NOMO-1 (cell line): ENCODE data around the gene BCAS1.
A peak's percentile ranks its signal among the peaks of the same experiment; 100 is the strongest.
"Not testable (repeated sequence)": the region's sequence is repeated elsewhere in the genome, so short reads cannot be mapped to it uniquely, and the experiment has no call there.

Source experiments
- DNase-seq, 2 experiments: peaks; one replicate each; lab custom pipeline; 2025; ENCODE audit not compliant: unreplicated experiment in 2 of 2; lab: John Stamatoyannopoulos, UW

Gene BCAS1

DNA sequence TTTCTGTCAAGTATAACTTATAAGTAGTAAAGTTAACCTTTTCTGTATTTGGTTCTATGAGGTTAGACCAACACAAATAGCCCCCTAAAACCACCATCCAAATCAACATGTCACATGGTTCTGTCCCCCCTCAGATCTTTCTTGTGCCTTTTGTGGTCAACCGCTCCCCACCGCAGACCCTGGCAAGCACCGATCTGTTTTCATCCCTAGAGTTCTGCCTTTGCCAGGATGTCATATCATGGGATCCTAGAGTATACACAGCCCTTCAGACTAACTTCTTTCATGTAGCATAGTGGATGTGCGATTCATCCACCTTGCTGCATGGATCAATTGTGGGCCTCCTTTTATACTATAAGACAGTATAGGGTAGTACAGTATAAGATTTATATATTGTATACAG is 124.3 kb downstream of the BCAS1 start:
- DNase-seq = no peak

DNA sequence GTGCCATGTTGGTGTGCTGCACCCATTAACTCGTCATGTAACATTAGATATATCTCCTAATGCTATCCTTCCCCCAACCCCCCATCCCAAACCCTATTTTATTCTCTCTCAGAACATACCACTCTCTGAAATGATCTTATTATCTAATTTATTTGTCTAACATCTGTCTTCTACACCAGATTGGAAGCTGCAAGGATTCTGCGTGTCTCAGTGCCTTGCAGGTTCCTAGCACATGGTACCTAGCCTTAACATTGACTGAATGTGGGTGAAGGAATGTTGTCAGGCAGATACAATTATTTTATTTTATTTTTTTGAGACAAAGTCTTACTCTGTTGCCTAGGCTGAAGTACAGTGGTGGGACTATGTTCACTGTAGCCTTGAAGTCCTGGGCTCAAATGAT is 124.9 kb downstream of the BCAS1 start:
- DNase-seq = no peak

- no peak for DNase-seq
These were observed 125.6 kb downstream of the BCAS1 start for GRCh38 chr20:53944796-53945195.

DNA sequence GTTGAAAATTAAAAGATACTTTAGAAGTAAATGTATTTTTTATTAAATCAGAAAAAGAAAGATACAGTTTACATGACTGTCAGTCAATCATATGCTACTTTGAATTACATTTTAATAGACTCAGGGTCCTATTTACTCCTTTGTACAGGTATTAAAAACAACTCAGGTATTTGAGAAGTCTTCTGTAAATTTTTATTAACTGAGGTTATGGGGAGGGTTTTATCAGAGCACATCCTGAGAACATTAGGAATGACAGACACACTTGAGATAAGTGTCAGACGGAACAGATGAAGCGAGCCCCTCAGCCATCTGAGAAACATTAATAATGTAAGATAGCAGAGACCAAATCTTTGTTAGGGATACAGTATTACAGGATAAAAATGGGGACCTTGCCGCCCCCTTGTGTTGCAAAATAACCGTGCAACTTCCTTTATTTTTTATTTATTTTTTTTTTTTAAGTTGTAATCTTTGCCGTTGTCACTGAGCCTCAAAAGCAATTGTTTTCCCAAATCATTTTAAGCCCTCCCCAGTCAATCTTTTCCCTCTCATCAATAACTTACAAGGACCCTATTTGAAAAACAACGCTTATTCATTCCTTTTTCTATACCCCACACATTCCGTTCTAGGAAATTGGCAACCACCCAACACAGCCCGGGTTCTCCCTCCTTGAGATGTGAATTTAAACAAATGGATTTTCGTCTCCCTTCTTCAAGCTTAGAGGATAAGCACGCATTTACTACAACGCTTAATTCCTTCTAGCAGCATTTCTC is 126.7 kb downstream of the BCAS1 start:
- peak; percentile 37 to 61 for DNase-seq

GRCh38 chr20:53942973-53943372 is 127.4 kb downstream of the BCAS1 start:
- no peak for DNase-seq

DNA sequence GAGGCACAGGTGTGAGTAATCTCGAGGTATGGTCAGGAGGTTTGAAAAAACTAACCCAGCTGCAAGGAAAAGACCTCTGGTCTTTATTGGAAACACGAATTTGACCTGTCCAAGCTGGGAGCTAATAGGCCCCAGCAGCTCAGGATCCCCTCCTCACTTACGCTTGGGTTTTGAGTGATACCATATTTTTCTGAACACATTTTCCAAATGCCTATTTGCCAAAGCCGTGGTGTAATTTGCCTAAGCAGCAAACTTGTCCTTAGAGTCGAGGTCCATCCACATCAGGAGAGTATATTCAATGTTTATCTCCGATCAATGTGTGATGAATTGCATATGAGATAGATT is 128.0 kb downstream of the BCAS1 start:
- no peak for DNase-seq

GRCh38 chr20:53941680-53942471 is 128.5 kb downstream of the BCAS1 start:
- no peak for DNase-seq

DNA sequence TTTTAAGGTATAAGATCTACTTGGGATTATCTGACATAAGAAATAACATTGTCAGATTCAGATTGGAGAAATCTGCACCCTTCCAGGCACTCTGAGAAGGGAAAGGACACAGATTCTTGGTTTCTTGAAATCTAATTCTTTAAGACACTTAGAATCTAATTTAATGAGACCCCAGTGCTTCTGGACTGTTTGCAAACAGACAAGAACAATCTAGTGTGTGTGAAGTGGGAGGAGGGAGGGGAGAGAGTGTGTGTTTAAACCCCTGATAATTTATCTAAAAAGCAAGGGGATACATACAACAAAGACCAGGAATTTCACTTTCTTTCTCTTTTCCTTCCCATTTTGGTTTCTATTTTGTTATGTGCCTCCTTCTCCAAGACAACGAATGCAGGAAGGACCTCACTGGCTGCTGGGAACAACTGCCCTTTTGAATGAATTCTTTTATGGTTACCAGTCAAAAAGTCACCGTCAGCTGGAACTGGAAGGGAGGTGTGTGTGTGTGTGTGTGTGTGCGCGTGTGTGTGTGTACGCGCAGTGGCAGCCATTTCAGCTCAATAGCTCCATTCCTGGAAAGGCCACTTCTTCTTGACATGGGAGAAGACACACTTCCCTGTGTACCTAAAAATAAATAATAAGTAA is 129.4 kb downstream of the BCAS1 start:
- DNase-seq = peak in 1 of 2 experiments; percentile 40

- DNase-seq = no peak
These were observed 130.1 kb downstream of the BCAS1 start for GRCh38 chr20:53940360-53940702.

GRCh38 chr20:53939572-53940359 is 130.6 kb downstream of the BCAS1 start:
- peak; percentile 95 to 96 for DNase-seq

- DNase-seq = peak in 1 of 2 experiments; percentile 42
These were observed 131.2 kb downstream of the BCAS1 start for GRCh38 chr20:53939190-53939571.

- DNase-seq = no peak
These were observed 131.7 kb downstream of the BCAS1 start for GRCh38 chr20:53938739-53939138.

- no peak for DNase-seq
These were observed 132.4 kb downstream of the BCAS1 start for GRCh38 chr20:53937929-53938367.

DNA sequence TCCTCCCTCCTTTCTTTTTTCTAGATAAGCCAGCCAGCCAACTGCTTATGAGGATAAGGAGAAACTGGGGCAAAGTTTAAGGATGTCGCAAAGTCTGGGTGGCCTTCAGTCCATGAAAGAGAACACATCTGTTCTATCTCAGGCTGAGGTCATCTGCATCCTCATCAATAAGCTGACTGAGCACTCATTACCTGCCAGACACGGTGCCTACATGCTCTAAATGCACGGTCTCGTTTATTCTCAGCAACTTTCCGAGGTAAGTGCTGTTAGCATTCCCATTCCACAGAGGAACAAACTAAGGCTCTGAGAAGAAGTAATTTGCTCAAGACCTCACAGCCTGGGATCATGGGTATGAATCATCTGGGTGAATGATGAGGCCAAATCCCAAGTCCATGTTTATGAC is 133.1 kb downstream of the BCAS1 start:
- no peak for DNase-seq

DNA sequence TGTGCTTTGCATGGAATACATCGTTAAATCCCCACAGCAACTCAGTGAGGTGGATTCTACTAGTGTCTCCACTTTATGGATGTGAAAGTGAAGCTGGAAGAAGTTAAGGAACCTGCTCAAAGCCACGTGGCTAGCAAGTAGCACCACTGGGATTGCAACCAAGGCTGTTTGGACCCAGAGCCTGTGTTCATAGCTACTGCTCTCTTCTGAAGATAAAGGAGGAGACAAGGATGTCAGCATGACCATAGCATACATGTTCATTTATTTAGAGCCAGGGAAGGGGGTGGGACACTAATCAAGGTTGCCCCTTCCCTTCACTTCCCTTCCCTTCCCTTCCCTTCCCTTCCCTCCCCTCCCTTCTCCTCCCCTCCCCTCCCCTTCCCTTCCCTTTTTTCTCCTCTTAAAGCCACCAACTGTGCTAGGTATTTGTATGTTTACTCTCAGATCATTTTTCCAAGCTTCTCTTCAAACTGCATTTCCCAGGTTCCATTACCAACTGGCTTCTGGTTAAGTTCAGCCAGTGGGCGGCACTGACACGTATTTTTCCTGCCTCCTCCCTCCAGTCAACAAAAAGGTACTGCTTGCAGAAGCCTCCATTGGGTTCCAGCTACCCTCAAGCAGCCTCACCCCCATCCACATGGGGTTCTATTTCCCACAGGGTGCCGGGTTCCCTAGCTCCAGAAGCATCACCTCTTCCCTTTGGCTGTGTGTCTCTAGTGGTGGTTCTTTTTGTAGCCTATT is 134.9 kb downstream of the BCAS1 start:
- peak in 1 of 2 experiments; percentile 34 for DNase-seq

DNA sequence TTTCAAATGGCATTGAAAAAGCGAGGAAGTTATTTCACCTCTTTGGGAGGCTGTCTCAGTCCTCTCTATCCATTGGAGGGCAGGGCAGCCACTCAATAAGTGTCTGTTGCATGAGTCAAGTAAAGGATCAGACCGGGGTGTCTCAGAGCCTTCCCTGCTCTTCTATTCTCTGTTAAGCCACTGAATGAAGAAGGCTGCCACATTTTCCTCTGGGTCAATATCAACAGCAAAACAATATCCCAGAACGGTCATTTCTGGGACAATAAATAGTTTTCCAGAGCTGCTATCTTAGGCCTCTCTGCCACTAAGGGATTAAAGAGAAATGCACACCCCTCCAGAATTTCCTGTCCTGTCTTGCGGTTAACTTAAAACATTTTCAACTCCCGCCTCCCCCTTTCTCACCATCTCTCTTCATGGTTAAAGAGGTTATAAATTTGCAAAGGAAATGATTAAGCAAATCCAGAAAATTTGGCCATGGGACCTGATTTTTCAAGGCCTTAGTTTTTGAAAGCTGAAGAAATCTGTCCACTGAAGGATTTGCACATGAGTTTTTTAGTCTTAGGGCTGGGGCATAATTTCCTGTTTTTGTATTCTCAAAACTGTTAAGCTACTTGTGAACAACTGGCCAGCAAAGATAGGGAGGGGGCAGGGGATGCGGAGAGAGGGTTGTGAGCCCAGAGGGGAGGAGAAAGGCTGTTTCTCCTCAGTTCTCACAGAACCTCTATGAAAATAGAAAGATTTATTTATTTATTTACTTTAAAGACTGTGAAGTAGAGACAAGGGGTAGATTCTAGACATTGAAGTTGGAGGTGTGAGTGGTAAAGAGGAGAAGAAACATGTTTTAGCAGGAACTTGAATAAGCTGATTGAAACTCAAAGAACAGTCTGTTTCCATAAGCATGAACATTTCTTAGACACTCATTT is 135.7 kb downstream of the BCAS1 start:
- peak; percentile 69 to 79 for DNase-seq

DNA sequence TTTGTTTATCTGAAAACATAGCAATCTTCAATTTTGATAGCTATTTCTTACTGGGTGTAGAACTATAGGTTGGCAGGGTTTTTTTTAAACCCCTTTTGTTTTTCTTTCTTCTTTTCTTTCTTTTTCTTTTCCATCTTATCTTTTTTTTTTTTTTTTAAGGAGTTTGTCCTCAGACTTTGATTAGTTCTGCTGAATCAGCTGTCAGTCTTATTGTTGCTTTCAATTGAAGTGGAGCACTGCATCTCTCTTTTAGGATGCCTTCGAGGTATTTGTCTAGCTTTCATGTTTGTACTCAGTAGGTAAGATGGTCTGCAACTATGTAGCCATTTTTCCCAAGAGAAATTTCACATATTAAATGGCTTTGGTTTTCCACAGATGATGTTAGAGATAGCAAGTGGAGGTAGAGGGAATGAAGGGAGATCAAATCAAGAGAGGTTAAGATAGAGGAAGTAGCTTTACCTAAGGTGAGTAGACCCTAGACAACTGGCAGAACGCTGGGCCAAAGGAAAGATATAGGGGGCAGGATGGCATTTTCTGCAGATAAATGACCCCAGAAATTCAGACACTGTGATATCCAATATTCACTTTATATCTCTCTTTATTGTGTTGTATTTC is 137.1 kb downstream of the BCAS1 start:
- no peak for DNase-seq

- DNase-seq = not testable (repeated sequence)
These were observed 137.7 kb downstream of the BCAS1 start for GRCh38 chr20:53932655-53933192.

DNA sequence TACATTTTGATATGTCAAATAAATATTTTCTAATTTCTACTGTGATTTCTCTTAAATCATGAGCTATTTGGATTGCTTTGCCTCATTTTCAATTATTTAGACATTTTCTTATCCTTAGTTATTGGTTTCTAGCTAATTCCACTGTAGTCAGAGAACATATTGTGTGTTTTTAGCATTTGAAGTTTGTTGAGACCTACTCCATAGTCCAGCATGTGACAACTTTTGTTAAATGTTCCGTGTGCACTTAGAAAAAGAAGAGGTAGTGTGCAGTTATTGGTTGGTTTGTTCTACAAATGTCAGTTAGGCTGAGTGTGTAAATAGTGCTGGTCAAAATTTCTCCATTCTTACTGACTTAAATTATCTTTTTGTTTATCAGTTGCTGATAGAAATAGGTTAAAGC is 138.8 kb downstream of the BCAS1 start:
- no peak for DNase-seq
